SKM-1 (cell line): Measurements from ENCODE around the gene RSRC1.
"Not testable (repeated sequence)": the region's sequence is repeated elsewhere in the genome, so short reads cannot be mapped to it uniquely, and the experiment has no call there.

Experiments used
- DNase-seq: peaks from one replicate; lab custom pipeline; 2025; ENCODE audit not compliant: unreplicated experiment; lab: John Stamatoyannopoulos, UW

The RSRC1 gene

GRCh38 chr3:158100681-158101080, 9.2 kb upstream of the RSRC1 start:
- no peak for DNase-seq

GRCh38 chr3:158101335-158102241, 8.3 kb upstream of the RSRC1 start:
- DNase-seq, result no peak

GRCh38 chr3:158102242-158103080, 7.4 kb upstream of the RSRC1 start:
- DNase-seq, result no peak

- DNase-seq, result no peak
Measured at GRCh38 chr3:158103081-158103886, 6.6 kb upstream of the RSRC1 start.

- DNase-seq, result no peak
Measured at GRCh38 chr3:158103887-158104327, 6.0 kb upstream of the RSRC1 start.

- DNase-seq, result no peak
Measured at GRCh38 chr3:158104431-158104921, 5.4 kb upstream of the RSRC1 start.

GRCh38 chr3:158105119-158105709, 4.7 kb upstream of the RSRC1 start:
- DNase-seq, result peak; percentile 8

GRCh38 chr3:158105710-158106253, 4.1 kb upstream of the RSRC1 start:
- DNase-seq, result no peak

GRCh38 chr3:158106766-158107471, 3.0 kb upstream of the RSRC1 start:
- DNase-seq, result no peak

GRCh38 chr3:158107605-158108444, 2.1 kb upstream of the RSRC1 start:
- DNase-seq, result no peak

- DNase-seq, result no peak
Measured at GRCh38 chr3:158108445-158108985, 1.4 kb upstream of the RSRC1 start.

GRCh38 chr3:158109295-158109803, 540 bp upstream of the RSRC1 start:
- DNase-seq, result no peak

- no peak for DNase-seq
Measured at GRCh38 chr3:158110658-158111018, 749 bp downstream of the RSRC1 start.

- DNase-seq, result peak; percentile 4
Measured at GRCh38 chr3:158111861-158112260, 2.0 kb downstream of the RSRC1 start.

GRCh38 chr3:158113595-158113994, 3.7 kb downstream of the RSRC1 start:
- not testable (repeated sequence) for DNase-seq

GRCh38 chr3:158120330-158120729, 10.4 kb downstream of the RSRC1 start:
- no peak for DNase-seq

GRCh38 chr3:158121295-158121694, 11.4 kb downstream of the RSRC1 start:
- no peak for DNase-seq

GRCh38 chr3:158122721-158123120, 12.8 kb downstream of the RSRC1 start:
- DNase-seq, result not testable (repeated sequence)
